K562 (cell line): ENCODE measurements around the gene ZNF711. TPM values are rescaled to one million over a fixed set of nuclear protein-coding genes. Genes with fewer than 3 reads are reported as not detected.
"Not testable (repeated sequence)": the region's sequence is repeated elsewhere in the genome, so short reads cannot be mapped to it uniquely, and the experiment has no call there.

Source experiments
- ATAC-seq: fragments of 200-7000 bp; cut with Tn5 transposase; 3 replicates; pipeline ENCODE4 v1.9.1; 2020; ENCODE audit warnings: moderate library complexity
- BruUV-seq: library from RNA; stranded (reverse); fragments of 400-500 nt; replicated peaks from 2 replicates; lab custom pipeline; 2021; lab: Mats Ljungman, UMichigan
- CTCF ChIA-PET: fragments of 300-600 bp; formaldehyde crosslinking; extraction: SDS; loops from one replicate; lab custom pipeline; 2021; ENCODE audit warnings: low intra/inter-chr PET ratio; lab: Yijun Ruan, JAX
- POLR2A ChIA-PET: fragments of 300-600, 350-650 bp; sonication (Branson Sonifier 250); formaldehyde crosslinking; extraction: SDS; loops from one replicate; lab custom pipeline; 2021; ENCODE audit warnings: antibody characterized with exemption, inconsistent platforms; lab: Yijun Ruan, JAX
- DNase-seq, 4 experiments: peaks; one replicate each; pipeline versions ENCODE4 v3.0.0 to v3.0.0-alpha.2; 2011 to 2018; ENCODE audit warnings: low spot score in 3 of 4, mixed read lengths in 3 of 4; ENCODE audit errors: extremely low read depth in 1 of 4
- FAIRE-seq: peaks from 2 replicates; lab custom pipeline; 2011; peaks lifted over from hg19 to GRCh38; lab: Jason Lieb, UNC
- H2AFZ ChIP-seq: 2 replicates; pipeline ENCODE4 v1.6.0; 2011; ENCODE audit warnings: low read depth, low read length, control low read depth, inconsistent platforms
- H3K27ac ChIP-seq: fragments of 200-600 bp; 3 replicates; pipeline ENCODE4 v1.8.0; 2011; ENCODE audit warnings: low read depth, mild to moderate bottlenecking, control low read depth, inconsistent platforms, low read length, moderate library complexity, mixed read lengths; ENCODE audit errors: extremely low read depth
- H3K27me3 ChIP-seq, 2 experiments: fragments of 300-600 bp in 1 of 2; 2 replicates in 1 of 2; 3 replicates in 1 of 2; pipeline versions ENCODE4 v1.6.0 to v1.8.0; 2011; ENCODE audit warnings: inconsistent platforms in 2 of 2, low read length in 2 of 2, mild to moderate bottlenecking in 1 of 2, mixed read lengths in 1 of 2, moderate library complexity in 1 of 2; ENCODE audit not compliant: control insufficient read depth in 2 of 2, insufficient read depth in 2 of 2
- H3K36me3 ChIP-seq: fragments of 300-600 bp; 3 replicates; pipeline ENCODE4 v1.8.0; 2011; ENCODE audit warnings: mild to moderate bottlenecking, low read length, inconsistent platforms; ENCODE audit not compliant: control insufficient read depth, insufficient read depth
- H3K4me1 ChIP-seq, 2 experiments: fragments of 200-600 bp in 1 of 2; replicated peaks in 1 of 2; 2 replicates in 1 of 2; 3 replicates in 1 of 2; pipeline versions ENCODE4 v1.5.1 to v1.8.0; 2011; ENCODE audit warnings: inconsistent platforms in 2 of 2, low read length in 2 of 2, mild to moderate bottlenecking in 1 of 2, mixed read lengths in 1 of 2, moderate library complexity in 1 of 2; ENCODE audit not compliant: control insufficient read depth in 2 of 2, insufficient read depth in 2 of 2
- H3K4me2 ChIP-seq: 2 replicates; pipeline ENCODE4 v1.6.1; 2011; ENCODE audit warnings: low read length, control low read depth, inconsistent platforms, mixed read lengths; ENCODE audit not compliant: insufficient read depth
- H3K4me3 ChIP-seq: fragments of 200-600 bp; sonication (generic), shearing (Covaris generic); 2 replicates; pipeline ENCODE4 v1.5.1; 2016; ENCODE audit warnings: control low read depth, inconsistent platforms
- H3K79me2 ChIP-seq: fragments of 200-600 bp; 3 replicates; pipeline ENCODE4 v1.8.0; 2011; ENCODE audit warnings: low read length, inconsistent platforms; ENCODE audit not compliant: control insufficient read depth, insufficient read depth
- H3K9ac ChIP-seq, 2 experiments: 2 replicates each; pipeline versions ENCODE4 v1.6.0 to v1.6.1; 2011; ENCODE audit warnings: low read depth in 2 of 2, low read length in 2 of 2, control low read depth in 1 of 2, inconsistent platforms in 1 of 2, mild to moderate bottlenecking in 1 of 2, mixed read lengths in 1 of 2; ENCODE audit not compliant: insufficient read depth in 1 of 2
- H3K9me1 ChIP-seq: one replicate; pipeline ENCODE4 v1.6.0; 2011; ENCODE audit warnings: inconsistent platforms, mild to moderate bottlenecking, low read length, moderate library complexity; ENCODE audit not compliant: control insufficient read depth, insufficient read depth
- H3K9me3 ChIP-seq: replicated peaks from 2 replicates; pipeline ENCODE4 v1.5.1; 2011; ENCODE audit warnings: low read depth, low read length, inconsistent platforms; ENCODE audit not compliant: control insufficient read depth, insufficient read depth
- H4K20me1 ChIP-seq: replicated peaks from 2 replicates; pipeline ENCODE4 v1.6.1; 2011; ENCODE audit warnings: low read length, inconsistent platforms, mixed read lengths; ENCODE audit not compliant: control insufficient read depth, insufficient read depth
- EGR1 ChIP-seq: fragments of 450-650 bp; conservative IDR thresholded peaks from 2 replicates; pipeline ENCODE4 v1.6.1; 2017; ENCODE audit warnings: mild to moderate bottlenecking
- TAF1 ChIP-seq: IDR thresholded peaks from 2 replicates; pipeline ENCODE4 v1.6.1; 2011; ENCODE audit warnings: mild to moderate bottlenecking, low read length, moderate library complexity; ENCODE audit not compliant: insufficient read depth, control insufficient read depth, severe bottlenecking; ENCODE audit errors: extremely low read depth
- WGBS: fragments of 100-300 bp; shearing (Covaris generic); methylation state at CpG from one replicate; pipeline ENCODE4 v1.1.6; 2016; ENCODE audit warnings: low coverage, mixed read lengths; ENCODE audit not compliant: insufficient coverage; ENCODE audit errors: missing lambda C conversion rate; 5-methylcytosine and 5-hydroxymethylcytosine counted together
- in situ Hi-C: fragments of 300-500 bp; cut with MboI; formaldehyde crosslinking; loops from 4 replicates; pipeline ENCODE4 v1.15.0; 2018; ENCODE audit warnings: inconsistent platforms, mixed read lengths
- intact Hi-C: fragments of 100-400 bp; cut with micrococcal nuclease; formaldehyde crosslinking; loops from 2 replicates; pipeline ENCODE4 v1.14.2; 2022
- polyA plus RNA-seq, 8 experiments: library from polyadenylated mRNA; depleted of rRNA in 4 of 8; stranded (reverse) in 5 of 8; unstranded in 3 of 8; fragments of >200 nt; fragmentation: Nextera tagmentation in 2 of 8; fragmentation: Illumina TruSeq in 1 of 8; extraction: Ambion mirVana in 2 of 8; extraction: Trizol in 1 of 8; gene quantifications; 2 replicates each; pipeline versions ENCODE4 v1.2.1 to v1.2.3, GENCODE V29; 2011 to 2014; ENCODE audit warnings: inconsistent platforms in 1 of 8, missing spikeins in 1 of 8
- total RNA-seq, 7 experiments: library from RNA; depleted of rRNA in 6 of 7; stranded (reverse); fragments of >200 nt in 6 of 7; fragmentation: Illumina TruSeq in 2 of 7; extraction: Trizol in 2 of 7; gene quantifications; 2 replicates each; pipeline versions ENCODE4 v1.2.1 to v1.2.3, GENCODE V29; 2011 to 2021; ENCODE audit warnings: low replicate concordance in 1 of 7
- TF ChIP-seq, protein P1 (sequence below): fragments of 250-450 bp; sonication (Bioruptor Pico); IDR thresholded peaks from 2 replicates; pipeline ENCODE4 v1.5.0; 2021

The ZNF711 gene
- total and polyA plus RNA-seq, 9 of the 15 experiments (the other 6 are each of a cell fraction or from before 2014, with no cell fraction given), result 1.9 to 6.7 (median 5.2) TPM

DNA sequence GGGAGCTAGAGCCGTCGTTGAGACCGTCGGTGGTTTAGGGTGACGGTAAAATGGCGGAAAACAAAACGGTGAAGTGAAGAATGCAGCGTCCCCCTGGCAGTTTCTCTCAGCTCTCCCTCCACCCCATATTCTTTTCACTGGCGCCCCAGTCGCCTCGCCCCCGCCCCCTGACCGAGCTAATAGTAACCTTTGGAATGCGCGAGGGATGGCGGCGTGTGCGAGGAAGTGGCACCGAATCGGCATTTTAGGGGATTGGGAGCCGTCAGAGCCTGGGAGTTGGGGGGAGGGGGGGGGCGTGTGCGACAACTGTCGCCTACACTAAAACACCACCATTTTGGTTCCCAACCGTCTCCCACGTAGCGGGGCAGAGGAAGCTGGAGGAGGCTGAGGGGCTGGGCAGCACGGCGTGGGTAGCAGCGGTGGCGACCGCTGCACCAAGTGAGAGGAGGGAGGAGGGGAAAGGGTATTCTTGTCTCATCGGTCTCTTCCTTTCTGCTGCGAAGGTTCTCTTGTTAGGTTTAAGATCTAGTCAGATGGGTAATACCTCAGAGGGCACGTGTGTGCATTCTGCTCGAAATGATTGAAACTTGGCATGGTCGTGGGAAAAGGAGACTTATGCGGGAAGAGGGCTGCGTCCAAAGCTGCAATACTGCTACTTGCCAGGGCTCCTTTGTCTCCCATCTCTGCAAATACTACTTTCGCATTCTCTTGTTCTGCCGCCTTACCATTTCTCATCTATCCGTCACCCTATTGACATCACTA lies 840 bp downstream of the ZNF711 start (continued):
- TF ChIP-seq, protein P1, sequence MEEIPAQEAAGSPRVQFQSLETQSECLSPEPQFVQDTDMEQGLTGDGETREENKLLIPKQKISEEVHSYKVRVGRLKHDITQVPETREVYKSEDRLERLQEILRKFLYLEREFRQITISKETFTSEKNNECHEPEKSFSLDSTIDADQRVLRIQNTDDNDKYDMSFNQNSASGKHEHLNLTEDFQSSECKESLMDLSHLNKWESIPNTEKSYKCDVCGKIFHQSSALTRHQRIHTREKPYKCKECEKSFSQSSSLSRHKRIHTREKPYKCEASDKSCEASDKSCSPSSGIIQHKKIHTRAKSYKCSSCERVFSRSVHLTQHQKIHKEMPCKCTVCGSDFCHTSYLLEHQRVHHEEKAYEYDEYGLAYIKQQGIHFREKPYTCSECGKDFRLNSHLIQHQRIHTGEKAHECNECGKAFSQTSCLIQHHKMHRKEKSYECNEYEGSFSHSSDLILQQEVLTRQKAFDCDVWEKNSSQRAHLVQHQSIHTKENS (CRISPR knock-in tag), result no peak
- 0 out of 2 replicates have a peak, but pooled peaks have one; percentile 9 for TF ChIP-seq EGR1
- TF ChIP-seq TAF1, result peak; percentile 18

DNA sequence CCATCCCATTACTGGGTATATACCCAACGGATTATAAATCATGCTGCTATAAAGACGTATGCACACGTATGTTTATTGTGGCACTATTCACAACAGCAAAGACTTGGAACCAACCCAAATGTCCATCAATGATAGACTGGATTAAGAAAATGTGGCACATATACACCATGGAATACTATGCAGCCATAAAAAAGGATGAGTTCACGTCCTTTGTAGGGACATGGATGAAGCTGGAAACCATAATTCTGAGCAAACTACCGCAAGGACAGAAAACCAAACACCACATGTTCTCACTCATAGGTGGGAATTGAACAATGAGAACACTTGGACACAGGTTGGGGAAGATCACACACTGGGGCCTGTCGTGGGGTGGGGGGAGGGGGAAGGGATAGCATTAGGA lies 41.5 kb downstream of the ZNF711 start:
- H3K4me3 ChIP-seq, H3K9me3 ChIP-seq, CTCF ChIA-PET, POLR2A ChIA-PET, in situ Hi-C loops, H3K4me1 ChIP-seq, DNase-seq, H3K9me1 ChIP-seq, H2AFZ ChIP-seq, H3K79me2 ChIP-seq, FAIRE-seq, intact Hi-C loops, ATAC-seq, H3K36me3 ChIP-seq, BruUV-seq, H3K4me2 ChIP-seq, H3K9ac ChIP-seq, H3K27ac ChIP-seq, H4K20me1 ChIP-seq, H3K27me3 ChIP-seq: not testable (repeated sequence)
- 4% methylated on average over 4 of the region's 6 CpGs for WGBS
